AG10803 (cell line): ENCODE measurements around the gene SLC25A33.

Source experiments
- DNase-seq: peaks from one replicate; pipeline ENCODE4 v3.0.0; 2010; ENCODE audit warnings: low read depth
- H3K4me3 ChIP-seq: 2 replicates; pipeline ENCODE4 v1.5.1; 2011; ENCODE audit warnings: mild to moderate bottlenecking, low read length, control low read depth
- CTCF ChIP-seq: conservative IDR thresholded peaks from 2 replicates; pipeline ENCODE4 v1.5.1; 2011; ENCODE audit warnings: mild to moderate bottlenecking, low read length, control low read depth, inconsistent platforms

SLC25A33 gene

GRCh38 chr1:9589144-9589718 is 50.0 kb downstream of the SLC25A33 start:
- peak overlapping the region; percentile 69 for H3K4me3 ChIP-seq
- DNase-seq, result peak; percentile 22
- TF ChIP-seq CTCF, result no peak

GRCh38 chr1:9589719-9590157 is 50.5 kb downstream of the SLC25A33 start:
- no peak for TF ChIP-seq CTCF
- no peak for DNase-seq

GRCh38 chr1:9590201-9590600 is 50.9 kb downstream of the SLC25A33 start:
- no peak for TF ChIP-seq CTCF
- DNase-seq, result no peak
- H3K4me3 ChIP-seq, result no peak overlapping the region

More at GRCh38 chr1:9589719-9590157, 50.5 kb downstream of the SLC25A33 start:
- peak overlapping the region; percentile 69 for H3K4me3 ChIP-seq

GRCh38 chr1:9590945-9591668 is 51.8 kb downstream of the SLC25A33 start:
- DNase-seq, result no peak
- H3K4me3 ChIP-seq, result no peak overlapping the region
- TF ChIP-seq CTCF, result no peak

- TF ChIP-seq CTCF, result no peak
- no peak overlapping the region for H3K4me3 ChIP-seq
- DNase-seq, result no peak
These were observed 52.6 kb downstream of the SLC25A33 start for GRCh38 chr1:9591669-9592509.

GRCh38 chr1:9592510-9593075 is 53.3 kb downstream of the SLC25A33 start:
- no peak for TF ChIP-seq CTCF
- no peak overlapping the region for H3K4me3 ChIP-seq

More at GRCh38 chr1:9592510-9593075, 53.3 kb downstream of the SLC25A33 start:
- no peak for DNase-seq
